HCT116 (cell line): ENCODE results near the gene ATP8B4. TPM values are rescaled to one million over a fixed set of nuclear protein-coding genes. Genes with fewer than 3 reads are reported as not detected.

Experiments used
- ATAC-seq: fragments of 200-7000 bp; cut with Tn5 transposase; 2 replicates; pipeline ENCODE4 v1.9.1; 2020; ENCODE audit warnings: mild to moderate bottlenecking, moderate library complexity
- BruUV-seq: library from RNA; stranded (reverse); fragments of 400-500 nt; replicated peaks from 2 replicates; lab custom pipeline; 2021; lab: Mats Ljungman, UMichigan
- CTCF ChIA-PET: fragments of 300-600 bp; sonication (Branson Sonifier 250); formaldehyde crosslinking; loops from one replicate; lab custom pipeline; 2021; ENCODE audit warnings: antibody characterized with exemption; lab: Charles Lee
- POLR2A ChIA-PET: fragments of 300-600, 350-600 bp; sonication (Branson Sonifier 250); formaldehyde crosslinking; loops from one replicate; lab custom pipeline; 2021; ENCODE audit warnings: antibody characterized with exemption; lab: Charles Lee
- RAD21 ChIA-PET, 2 experiments: fragments of 300-600 bp; sonication (Branson Sonifier 250); formaldehyde crosslinking; loops; one replicate each; lab custom pipeline; 2023; ENCODE audit warnings: low total read pairs in 2 of 2; ENCODE audit not compliant: uncharacterized antibody in 2 of 2, unreplicated experiment in 2 of 2, low non-redundant PET in 1 of 2; lab: Charles Lee
- DNase-seq: peaks from one replicate; pipeline ENCODE4 v3.0.0-alpha.2; 2010; ENCODE audit warnings: low read depth, low spot score
- H2AFZ ChIP-seq: fragments of 200-600 bp; shearing (Covaris generic), sonication (generic); 2 replicates; pipeline ENCODE4 v1.6.1; 2017; ENCODE audit warnings: low read depth, mixed run types, mixed read lengths, antibody characterized with exemption, low read length; ENCODE audit not compliant: poor library complexity, severe bottlenecking
- H3K27ac ChIP-seq: 2 replicates; pipeline ENCODE4 v1.5.1; 2012; ENCODE audit warnings: low read depth, low read length
- H3K27me3 ChIP-seq: fragments of 200-600 bp; sonication (generic); 2 replicates; pipeline ENCODE4 v1.6.1; 2016; ENCODE audit warnings: mixed run types, low read length, mixed read lengths; ENCODE audit not compliant: insufficient read depth
- H3K36me3 ChIP-seq, 2 experiments: fragments of 200-500 bp in 1 of 2; fragments of 200-600 bp in 1 of 2; sonication (Bioruptor generic) in 1 of 2; sonication (generic) in 1 of 2; 2 replicates each; pipeline versions ENCODE4 v1.5.1 to v1.6.1; 2014 to 2016; ENCODE audit warnings: low read length in 2 of 2, inconsistent platforms in 1 of 2, mixed read lengths in 1 of 2, mixed run types in 1 of 2; ENCODE audit not compliant: insufficient read depth in 2 of 2, control insufficient read depth in 1 of 2
- H3K4me1 ChIP-seq, 2 experiments: fragments of 200-600 bp in 1 of 2; sonication (generic) in 1 of 2; 2 replicates each; pipeline versions ENCODE4 v1.5.1 to v1.6.1; 2012 to 2017; ENCODE audit warnings: low read length in 2 of 2, inconsistent platforms in 1 of 2, mild to moderate bottlenecking in 1 of 2, mixed read lengths in 1 of 2, mixed run types in 1 of 2, moderate library complexity in 1 of 2; ENCODE audit not compliant: insufficient read depth in 2 of 2, control insufficient read depth in 1 of 2
- H3K4me2 ChIP-seq: fragments of 200-600 bp; sonication (generic); 2 replicates; pipeline ENCODE4 v1.6.1; 2017; ENCODE audit warnings: mixed run types, low read length, mixed read lengths
- H3K4me3 ChIP-seq, 2 experiments: fragments of 200-600 bp in 1 of 2; sonication (generic) in 1 of 2; replicated peaks in 1 of 2; 2 replicates each; pipeline ENCODE4 v1.5.1; 2011 to 2016; ENCODE audit warnings: low read length in 2 of 2, control low read depth in 1 of 2, low read depth in 1 of 2, mild to moderate bottlenecking in 1 of 2, mixed read lengths in 1 of 2, mixed run types in 1 of 2
- H3K79me2 ChIP-seq: fragments of 200-600 bp; sonication (generic); 2 replicates; pipeline ENCODE4 v1.6.1; 2017; ENCODE audit warnings: mild to moderate bottlenecking, mixed run types, low read length, moderate library complexity, mixed read lengths; ENCODE audit not compliant: insufficient read depth
- H3K9ac ChIP-seq: fragments of 200-600 bp; sonication (generic); 2 replicates; pipeline ENCODE4 v1.6.1; 2016; ENCODE audit warnings: low read length, mixed read lengths
- H3K9me2 ChIP-seq: fragments of 200-600 bp; sonication (generic), shearing (Covaris generic); 2 replicates; pipeline ENCODE4 v1.6.1; 2017; ENCODE audit warnings: mixed run types, mild to moderate bottlenecking, moderate library complexity; ENCODE audit not compliant: insufficient read depth
- H3K9me3 ChIP-seq, 2 experiments: fragments of 200-500 bp in 1 of 2; fragments of 200-600 bp in 1 of 2; sonication (Bioruptor generic) in 1 of 2; sonication (generic) in 1 of 2; 2 replicates each; pipeline ENCODE4 v1.6.1; 2014 to 2017; ENCODE audit warnings: low read length in 2 of 2, mixed read lengths in 2 of 2, inconsistent platforms in 1 of 2, low read depth in 1 of 2, mild to moderate bottlenecking in 1 of 2, mixed run types in 1 of 2, moderate library complexity in 1 of 2; ENCODE audit not compliant: control insufficient read depth in 1 of 2, insufficient read depth in 1 of 2
- H4K20me1 ChIP-seq: fragments of 200-600 bp; sonication (generic), shearing (Covaris generic); 2 replicates; pipeline ENCODE4 v1.6.1; 2017; ENCODE audit warnings: mixed run types, mild to moderate bottlenecking, moderate library complexity; ENCODE audit not compliant: insufficient read depth
- EGR1 ChIP-seq: IDR thresholded peaks from 2 replicates; pipeline ENCODE4 v1.6.1; 2012; ENCODE audit warnings: low read depth
- ELF1 ChIP-seq: IDR thresholded peaks from 2 replicates; pipeline ENCODE4 v1.6.1; 2012; ENCODE audit warnings: low read depth, borderline replicate concordance
- EZH2 ChIP-seq: fragments of 200-600 bp; sonication (generic); IDR thresholded peaks from 2 replicates; pipeline ENCODE4 v1.6.1; 2017; ENCODE audit warnings: antibody characterized with exemption, mixed run types
- FOSL1 ChIP-seq: IDR thresholded peaks from 2 replicates; pipeline ENCODE4 v1.6.1; 2012; ENCODE audit warnings: low read depth
- POLR2A ChIP-seq: IDR thresholded peaks from 2 replicates; pipeline ENCODE4 v1.7.0; 2011; ENCODE audit warnings: borderline replicate concordance; ENCODE audit not compliant: insufficient read depth, insufficient read length; ENCODE audit errors: extremely low read depth
- POLR2AphosphoS5 ChIP-seq: IDR thresholded peaks from 2 replicates; pipeline ENCODE4 v1.6.1; 2011; ENCODE audit warnings: mild to moderate bottlenecking, low read depth, low read length, moderate library complexity
- SIN3A ChIP-seq: IDR thresholded peaks from 2 replicates; pipeline ENCODE4 v1.6.1; 2012; ENCODE audit warnings: low read depth
- SRF ChIP-seq: IDR thresholded peaks from 2 replicates; pipeline ENCODE4 v1.6.1; 2012; ENCODE audit warnings: low read depth
- TCF7L2 ChIP-seq: IDR thresholded peaks from 2 replicates; pipeline ENCODE4 v1.7.0; 2011; ENCODE audit warnings: borderline replicate concordance, inconsistent platforms; ENCODE audit not compliant: insufficient read depth, insufficient read length; ENCODE audit errors: extremely low read depth
- YY1 ChIP-seq: IDR thresholded peaks from 2 replicates; pipeline ENCODE4 v1.6.1; 2011; ENCODE audit warnings: low read length, low read depth, moderate library complexity, mild to moderate bottlenecking; ENCODE audit not compliant: insufficient replicate concordance; ENCODE audit errors: extremely low read depth
- intact Hi-C: fragments of 100-400 bp; cut with micrococcal nuclease; formaldehyde crosslinking; loops from 2 replicates; pipeline ENCODE4 v1.10.0; 2022
- total RNA-seq: library from RNA; stranded (reverse); gene quantifications from one replicate; pipeline ENCODE4 v1.2.1, GENCODE V29; 2021; ENCODE audit not compliant: unreplicated experiment
- TF ChIP-seq, protein P1 (sequence below), 3 experiments: fragments of 200-600 bp in 1 of 3; sonication (generic) in 1 of 3; IDR thresholded peaks in 2 of 3; conservative IDR thresholded peaks in 1 of 3; 2 replicates each; pipeline ENCODE4 v1.5.1; 2012 to 2017; ENCODE audit warnings: low read depth in 2 of 3, low read length in 2 of 3, antibody characterized with exemption in 1 of 3, borderline replicate concordance in 1 of 3, control low read depth in 1 of 3, mild to moderate bottlenecking in 1 of 3, mixed read lengths in 1 of 3, mixed run types in 1 of 3, moderate library complexity in 1 of 3; ENCODE audit not compliant: insufficient read depth in 1 of 3
- TF ChIP-seq, protein P2 (sequence below): IDR thresholded peaks from 2 replicates; pipeline ENCODE4 v1.6.1; 2011; ENCODE audit warnings: mild to moderate bottlenecking, low read length, moderate library complexity; ENCODE audit not compliant: insufficient replicate concordance; ENCODE audit errors: extremely low read depth
- TF ChIP-seq, protein P3 (sequence below): IDR thresholded peaks from 2 replicates; pipeline ENCODE4 v1.6.1; 2012

Gene ATP8B4
- total RNA-seq, 1 experiment from 2014 or later, result 0.25 TPM

DNA sequence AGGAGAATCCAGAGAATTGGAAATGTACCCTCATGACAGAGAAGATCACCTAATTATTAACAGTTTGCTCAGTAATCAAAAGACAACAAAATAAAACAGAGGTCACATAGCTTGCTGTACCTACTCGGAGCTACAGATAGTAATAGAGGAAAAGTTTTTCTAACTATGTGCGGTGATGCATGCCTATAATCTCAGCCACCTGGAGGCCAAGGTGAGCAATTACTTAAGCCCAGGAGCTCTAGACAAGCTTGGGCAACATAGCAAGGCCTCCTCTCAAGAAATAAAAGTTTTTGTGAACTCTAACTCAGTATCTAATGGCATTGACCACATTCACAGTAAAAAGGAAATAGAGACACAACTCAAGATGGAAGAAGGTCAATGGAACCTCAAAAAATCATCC, 243.6 kb downstream of the ATP8B4 start:
- Histone ChIP-seq H3K4me1 (no peaks in the 10 kb centered on the region), H3K4me2 (no peak overlapping the region)
- intact Hi-C loops, result loop anchor here (5.0 to 10.0 kb wide), 2 partner anchors 179 to 638 kb away; no protein-coding TSS in a partner anchor
- TF ChIP-seq FOSL1, result no peak
- TF ChIP-seq, protein P1, sequence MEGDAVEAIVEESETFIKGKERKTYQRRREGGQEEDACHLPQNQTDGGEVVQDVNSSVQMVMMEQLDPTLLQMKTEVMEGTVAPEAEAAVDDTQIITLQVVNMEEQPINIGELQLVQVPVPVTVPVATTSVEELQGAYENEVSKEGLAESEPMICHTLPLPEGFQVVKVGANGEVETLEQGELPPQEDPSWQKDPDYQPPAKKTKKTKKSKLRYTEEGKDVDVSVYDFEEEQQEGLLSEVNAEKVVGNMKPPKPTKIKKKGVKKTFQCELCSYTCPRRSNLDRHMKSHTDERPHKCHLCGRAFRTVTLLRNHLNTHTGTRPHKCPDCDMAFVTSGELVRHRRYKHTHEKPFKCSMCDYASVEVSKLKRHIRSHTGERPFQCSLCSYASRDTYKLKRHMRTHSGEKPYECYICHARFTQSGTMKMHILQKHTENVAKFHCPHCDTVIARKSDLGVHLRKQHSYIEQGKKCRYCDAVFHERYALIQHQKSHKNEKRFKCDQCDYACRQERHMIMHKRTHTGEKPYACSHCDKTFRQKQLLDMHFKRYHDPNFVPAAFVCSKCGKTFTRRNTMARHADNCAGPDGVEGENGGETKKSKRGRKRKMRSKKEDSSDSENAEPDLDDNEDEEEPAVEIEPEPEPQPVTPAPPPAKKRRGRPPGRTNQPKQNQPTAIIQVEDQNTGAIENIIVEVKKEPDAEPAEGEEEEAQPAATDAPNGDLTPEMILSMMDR (IDR thresholded peaks at IDR 0.05 in 2 of 3, conservative IDR thresholded peaks at IDR 0.05 in 1 of 3; ENCODE audit: borderline replicate concordance in 1 of 3, insufficient read depth in 1 of 3, low read depth in 2 of 3, low read length in 2 of 3), result peak in 2 of 3 experiments; percentile 47 to 51; a peak in 4 of 6 replicates
- TF ChIP-seq, all 23 proteins: peak for 1
- no peak overlapping the region for H3K9ac ChIP-seq
- H3K9me2 ChIP-seq, result no peaks in the 10 kb centered on the region
- CTCF ChIA-PET, result interaction anchor here (0.7 to 3.1 kb wide), 9 partner anchors 15 to 1014 kb away, joined by 3 to 22 read pairs (median 5); no protein-coding TSS in a partner anchor
- no peaks in the 10 kb centered on the region for H3K27me3 ChIP-seq
- H3K27ac ChIP-seq, result no peak overlapping the region
- H3K9me3 ChIP-seq, result no peaks in the 10 kb centered on the region
- no TSS peak for BruUV-seq
- H3K4me3 ChIP-seq, result no peak overlapping the region
- DNase-seq, result no peak
- peak; percentile 80 for ATAC-seq
- POLR2A ChIA-PET, result no interaction called here
- H3K79me2 ChIP-seq, result no peaks in the 10 kb centered on the region
- H4K20me1 ChIP-seq, result no peaks in the 10 kb centered on the region
- no peaks in the 10 kb centered on the region for H3K36me3 ChIP-seq
- H2AFZ ChIP-seq, result no peak overlapping the region
- RAD21 ChIA-PET, result interaction anchor here in 1 of 2 experiments (0.6 kb wide), 1 partner anchor 1520 kb away, joined by 3 read pairs; no protein-coding TSS in a partner anchor

DNA sequence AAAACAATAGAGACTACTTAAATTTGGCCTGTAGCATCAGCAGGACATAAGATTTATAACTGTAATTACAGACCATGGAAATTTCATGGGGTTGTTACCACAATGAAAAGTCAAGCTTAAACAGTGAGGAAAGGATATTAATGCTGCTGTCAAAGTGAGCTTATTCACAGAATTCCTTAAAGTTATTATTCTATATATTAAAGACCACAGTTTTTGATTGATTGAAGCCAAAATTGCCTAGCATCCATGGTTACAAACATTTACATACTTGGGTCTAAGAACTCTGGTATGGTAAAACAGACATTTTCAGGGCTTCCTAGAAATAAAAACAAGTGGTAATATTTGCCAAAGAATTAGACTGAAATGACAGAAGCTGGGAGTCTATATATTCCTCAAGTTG, 248.6 kb downstream of the ATP8B4 start:
- Histone ChIP-seq H3K27ac (no peak overlapping the region), H3K36me3 (no peaks in the 10 kb centered on the region), H3K4me2 (no peak overlapping the region), H3K9me3 (no peaks in the 10 kb centered on the region), H3K4me3 (no peak overlapping the region), H3K79me2 (no peaks in the 10 kb centered on the region), H3K27me3 (no peaks in the 10 kb centered on the region), H3K4me1 (no peaks in the 10 kb centered on the region), H2AFZ (no peak overlapping the region), H3K9me2 (no peaks in the 10 kb centered on the region), H4K20me1 (no peaks in the 10 kb centered on the region), H3K9ac (no peak overlapping the region)
- ChIA-PET RAD21 (no interaction called here), POLR2A (no interaction called here), CTCF (no interaction called here)
- no peak for TF ChIP-seq ELF1
- no peak for TF ChIP-seq POLR2AphosphoS5
- no peak for TF ChIP-seq YY1
- TF ChIP-seq EGR1, result no peak
- TF ChIP-seq SRF, result no peak
- TF ChIP-seq SIN3A, result no peak
- TF ChIP-seq TCF7L2, result no peak
- TF ChIP-seq, protein P2, sequence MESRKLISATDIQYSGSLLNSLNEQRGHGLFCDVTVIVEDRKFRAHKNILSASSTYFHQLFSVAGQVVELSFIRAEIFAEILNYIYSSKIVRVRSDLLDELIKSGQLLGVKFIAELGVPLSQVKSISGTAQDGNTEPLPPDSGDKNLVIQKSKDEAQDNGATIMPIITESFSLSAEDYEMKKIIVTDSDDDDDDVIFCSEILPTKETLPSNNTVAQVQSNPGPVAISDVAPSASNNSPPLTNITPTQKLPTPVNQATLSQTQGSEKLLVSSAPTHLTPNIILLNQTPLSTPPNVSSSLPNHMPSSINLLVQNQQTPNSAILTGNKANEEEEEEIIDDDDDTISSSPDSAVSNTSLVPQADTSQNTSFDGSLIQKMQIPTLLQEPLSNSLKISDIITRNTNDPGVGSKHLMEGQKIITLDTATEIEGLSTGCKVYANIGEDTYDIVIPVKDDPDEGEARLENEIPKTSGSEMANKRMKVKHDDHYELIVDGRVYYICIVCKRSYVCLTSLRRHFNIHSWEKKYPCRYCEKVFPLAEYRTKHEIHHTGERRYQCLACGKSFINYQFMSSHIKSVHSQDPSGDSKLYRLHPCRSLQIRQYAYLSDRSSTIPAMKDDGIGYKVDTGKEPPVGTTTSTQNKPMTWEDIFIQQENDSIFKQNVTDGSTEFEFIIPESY, result no peak
- TF ChIP-seq POLR2A, result no peak
- no peak for TF ChIP-seq EZH2
- TF ChIP-seq, protein P3, sequence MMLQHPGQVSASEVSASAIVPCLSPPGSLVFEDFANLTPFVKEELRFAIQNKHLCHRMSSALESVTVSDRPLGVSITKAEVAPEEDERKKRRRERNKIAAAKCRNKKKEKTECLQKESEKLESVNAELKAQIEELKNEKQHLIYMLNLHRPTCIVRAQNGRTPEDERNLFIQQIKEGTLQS, result no peak
- intact Hi-C loops, result loop anchor here (10.0 kb wide), 1 partner anchor 184 kb away; no protein-coding TSS in a partner anchor
- ATAC-seq (no peak), DNase-seq (no peak)
- BruUV-seq, result no TSS peak
